K562 (cell line): ENCODE results near the gene ITSN2. TPM values are rescaled to one million over a fixed set of nuclear protein-coding genes. Genes with fewer than 3 reads are reported as not detected.

Experiments used
- ARID3B ChIP-seq: fragments of 250-450 bp; sonication (Bioruptor Pico); IDR thresholded peaks from 2 replicates; pipeline ENCODE4 v1.4.0; 2020; ENCODE audit warnings: borderline replicate concordance
- CHD2 ChIP-seq: IDR thresholded peaks from 2 replicates; pipeline ENCODE4 v1.6.1; 2011; ENCODE audit warnings: low read depth, low read length
- L3MBTL2 ChIP-seq: fragments of 450-650 bp; IDR thresholded peaks from 2 replicates; pipeline ENCODE4 v1.6.1; 2016; ENCODE audit warnings: mild to moderate bottlenecking, moderate library complexity
- MAX ChIP-seq: sonication (generic); formaldehyde crosslinking; IDR thresholded peaks from 2 replicates; pipeline ENCODE4 v1.9.0; 2022; ENCODE audit warnings: mild to moderate bottlenecking, missing genetic modification reagents
- MLX ChIP-seq, 2 experiments: fragments of 450-650 bp in 1 of 2; sonication (generic) in 1 of 2; formaldehyde crosslinking; conservative IDR thresholded peaks; 2 replicates each; pipeline versions ENCODE4 v1.4.0 to v1.8.1; 2020 to 2022; ENCODE audit warnings: mild to moderate bottlenecking in 1 of 2, missing genetic modification reagents in 1 of 2
- NONO ChIP-seq, 2 experiments: fragments of 200-400 bp in 1 of 2; fragments of 450-650 bp in 1 of 2; formaldehyde crosslinking in 1 of 2; IDR thresholded peaks; 2 replicates each; pipeline ENCODE4 v1.6.1; 2017; ENCODE audit warnings: low read depth in 2 of 2, mild to moderate bottlenecking in 2 of 2, moderate library complexity in 2 of 2, low read length in 1 of 2
- NR1H2 ChIP-seq: sonication (generic); formaldehyde crosslinking; IDR thresholded peaks from 2 replicates; pipeline ENCODE4 v1.4.0; 2020; ENCODE audit warnings: mild to moderate bottlenecking, missing genetic modification reagents
- POLR2A ChIP-seq: fragments of 450-650 bp; conservative IDR thresholded peaks from 2 replicates; pipeline ENCODE4 v1.6.1; 2016
- PRDM10 ChIP-seq: fragments of 450-650 bp; IDR thresholded peaks from 2 replicates; pipeline ENCODE4 v1.6.1; 2018; ENCODE audit not compliant: partially characterized antibody
- PTTG1 ChIP-seq: fragments of 450-650 bp; IDR thresholded peaks from 2 replicates; pipeline ENCODE4 v1.6.1; 2016; ENCODE audit warnings: low read depth, mild to moderate bottlenecking, missing genetic modification characterization, missing compliant biosample characterization
- RBM14 ChIP-seq: fragments of 200-400 bp; formaldehyde crosslinking; IDR thresholded peaks from 2 replicates; pipeline ENCODE4 v1.6.1; 2018; ENCODE audit warnings: low read depth, mild to moderate bottlenecking, low read length, moderate library complexity, borderline replicate concordance; ENCODE audit not compliant: insufficient read depth
- RFX7 ChIP-seq: fragments of 250-450 bp; sonication (Bioruptor Pico); IDR thresholded peaks from 2 replicates; pipeline ENCODE4 v1.5.1; 2021; ENCODE audit warnings: mild to moderate bottlenecking
- SAFB ChIP-seq: fragments of 200-400 bp; formaldehyde crosslinking; IDR thresholded peaks from 2 replicates; pipeline ENCODE4 v1.6.1; 2017; ENCODE audit warnings: low read depth, low read length, borderline replicate concordance
- THRA ChIP-seq: fragments of 450-650 bp; IDR thresholded peaks from 2 replicates; pipeline ENCODE4 v1.6.1; 2017; ENCODE audit warnings: mild to moderate bottlenecking, moderate library complexity
- ZNF12 ChIP-seq: sonication (generic); formaldehyde crosslinking; IDR thresholded peaks from 2 replicates; pipeline ENCODE4 v1.4.0; 2020; ENCODE audit warnings: mild to moderate bottlenecking, missing genetic modification reagents
- ZNF507 ChIP-seq: conservative IDR thresholded peaks from 2 replicates; pipeline ENCODE4 v1.6.1; 2017; ENCODE audit warnings: missing genetic modification characterization, missing compliant biosample characterization
- ZNF511 ChIP-seq: sonication (generic); formaldehyde crosslinking; IDR thresholded peaks from 2 replicates; pipeline ENCODE4 v1.8.0; 2022; ENCODE audit warnings: mild to moderate bottlenecking, missing genetic modification reagents
- ZNF551 ChIP-seq: fragments of 250-450 bp; sonication (Bioruptor Pico); IDR thresholded peaks from 2 replicates; pipeline ENCODE4 v1.5.0; 2021; ENCODE audit warnings: mild to moderate bottlenecking, moderate library complexity
- polyA plus RNA-seq, 8 experiments: library from polyadenylated mRNA; depleted of rRNA in 4 of 8; stranded (reverse) in 5 of 8; unstranded in 3 of 8; fragments of >200 nt; fragmentation: Nextera tagmentation in 2 of 8; fragmentation: Illumina TruSeq in 1 of 8; extraction: Ambion mirVana in 2 of 8; extraction: Trizol in 1 of 8; gene quantifications; 2 replicates each; pipeline versions ENCODE4 v1.2.1 to v1.2.3, GENCODE V29; 2011 to 2014; ENCODE audit warnings: inconsistent platforms in 1 of 8, missing spikeins in 1 of 8
- total RNA-seq, 7 experiments: library from RNA; depleted of rRNA in 6 of 7; stranded (reverse); fragments of >200 nt in 6 of 7; fragmentation: Illumina TruSeq in 2 of 7; extraction: Trizol in 2 of 7; gene quantifications; 2 replicates each; pipeline versions ENCODE4 v1.2.1 to v1.2.3, GENCODE V29; 2011 to 2021; ENCODE audit warnings: low replicate concordance in 1 of 7

ITSN2 gene
- total and polyA plus RNA-seq, 9 of the 15 experiments (the other 6 are each of a cell fraction or from before 2014, with no cell fraction given): 6.6 to 19.9 (median 15.2) TPM

GRCh38 chr2:24189551-24189950 is 170.8 kb downstream of the ITSN2 start (continued):
- no peak for TF ChIP-seq MLX (CRISPR knock-in tag; conservative IDR thresholded peaks at IDR 0.05)
- TF ChIP-seq THRA: no peak
- TF ChIP-seq PRDM10: no peak
- TF ChIP-seq ZNF507: no peak
- no peak for TF ChIP-seq NR1H2
- TF ChIP-seq ZNF12 (CRISPR knock-in tag): no peak
- no peak for TF ChIP-seq PTTG1 (tag)
- no peak for TF ChIP-seq RFX7 (CRISPR knock-in tag)
- TF ChIP-seq SAFB: no peak
- TF ChIP-seq RBM14: no peak
- no peak for TF ChIP-seq CHD2
- TF ChIP-seq ZNF551 (CRISPR knock-in tag): no peak
- TF ChIP-seq ARID3B: no peak
- no peak for TF ChIP-seq POLR2A
- TF ChIP-seq MAX (CRISPR knock-in tag): peak; percentile 49; the same call in 1 of the 2 replicates
- TF ChIP-seq L3MBTL2: peak; percentile 74
- no peak for TF ChIP-seq NONO (IDR thresholded peaks at IDR 0.05; ENCODE audit: low read depth in 2 of 2, low read length in 1 of 2)
- TF ChIP-seq ZNF511: 0 out of 2 replicates have a peak, but pooled peaks have one; percentile 32
